Fibroblast of the aortic adventitia (primary cell): ENCODE data around the gene ADAMTS13. TPM values are rescaled to one million over a fixed set of nuclear protein-coding genes. Genes with fewer than 3 reads are reported as not detected.

ENCODE experiments used
- DNase-seq: peaks from one replicate; pipeline ENCODE4 v3.0.0-alpha.2; 2010; ENCODE audit warnings: low read depth
- H3K4me3 ChIP-seq: 2 replicates; pipeline ENCODE4 v1.5.1; 2011; ENCODE audit warnings: low read depth, mild to moderate bottlenecking, control low read depth, low read length, moderate library complexity
- CTCF ChIP-seq: IDR thresholded peaks from 2 replicates; pipeline ENCODE4 v1.5.1; 2011; ENCODE audit warnings: mild to moderate bottlenecking, low read length, control low read depth, inconsistent platforms; ENCODE audit not compliant: insufficient read depth
- total RNA-seq: library from RNA; depleted of rRNA; stranded (reverse); fragments of >200 nt; gene quantifications from 2 replicates; pipeline ENCODE4 v1.2.3, GENCODE V29; 2012; ENCODE audit warnings: low replicate concordance

The ADAMTS13 gene
- total RNA-seq, 1 donor, result 1.4 TPM

- TF ChIP-seq CTCF, result no peak
- no peak overlapping the region for H3K4me3 ChIP-seq
- DNase-seq, result no peak
These were observed 52.0 kb downstream of the ADAMTS13 start for GRCh38 chr9:133474215-133474614.

GRCh38 chr9:133474853-133475252, 52.7 kb downstream of the ADAMTS13 start:
- H3K4me3 ChIP-seq, result no peak overlapping the region
- no peak for TF ChIP-seq CTCF
- no peak for DNase-seq

GRCh38 chr9:133475292-133476012, 53.3 kb downstream of the ADAMTS13 start:
- DNase-seq, result no peak
- no peak for TF ChIP-seq CTCF
- H3K4me3 ChIP-seq, result no peak overlapping the region

GRCh38 chr9:133476036-133476931, 54.1 kb downstream of the ADAMTS13 start:
- no peak overlapping the region for H3K4me3 ChIP-seq
- no peak for TF ChIP-seq CTCF
- DNase-seq, result peak; percentile 32

- DNase-seq, result no peak
These were observed 54.8 kb downstream of the ADAMTS13 start for GRCh38 chr9:133476941-133477340.

GRCh38 chr9:133477461-133477860, 55.3 kb downstream of the ADAMTS13 start:
- no peak overlapping the region for H3K4me3 ChIP-seq
- no peak for TF ChIP-seq CTCF
- DNase-seq, result no peak

More at GRCh38 chr9:133476941-133477340, 54.8 kb downstream of the ADAMTS13 start:
- TF ChIP-seq CTCF, result no peak
- H3K4me3 ChIP-seq, result no peak overlapping the region
